Ammon's horn (tissue), 1 donor: Measurements from ENCODE around the gene CFAP119.
A peak's percentile ranks its signal among the peaks of the same experiment; 100 is the strongest.

Experiments used
- DNase-seq: peaks from one replicate; pipeline ENCODE4 v3.0.0-alpha.2; 2016; ENCODE audit warnings: low spot score

Gene CFAP119

DNA sequence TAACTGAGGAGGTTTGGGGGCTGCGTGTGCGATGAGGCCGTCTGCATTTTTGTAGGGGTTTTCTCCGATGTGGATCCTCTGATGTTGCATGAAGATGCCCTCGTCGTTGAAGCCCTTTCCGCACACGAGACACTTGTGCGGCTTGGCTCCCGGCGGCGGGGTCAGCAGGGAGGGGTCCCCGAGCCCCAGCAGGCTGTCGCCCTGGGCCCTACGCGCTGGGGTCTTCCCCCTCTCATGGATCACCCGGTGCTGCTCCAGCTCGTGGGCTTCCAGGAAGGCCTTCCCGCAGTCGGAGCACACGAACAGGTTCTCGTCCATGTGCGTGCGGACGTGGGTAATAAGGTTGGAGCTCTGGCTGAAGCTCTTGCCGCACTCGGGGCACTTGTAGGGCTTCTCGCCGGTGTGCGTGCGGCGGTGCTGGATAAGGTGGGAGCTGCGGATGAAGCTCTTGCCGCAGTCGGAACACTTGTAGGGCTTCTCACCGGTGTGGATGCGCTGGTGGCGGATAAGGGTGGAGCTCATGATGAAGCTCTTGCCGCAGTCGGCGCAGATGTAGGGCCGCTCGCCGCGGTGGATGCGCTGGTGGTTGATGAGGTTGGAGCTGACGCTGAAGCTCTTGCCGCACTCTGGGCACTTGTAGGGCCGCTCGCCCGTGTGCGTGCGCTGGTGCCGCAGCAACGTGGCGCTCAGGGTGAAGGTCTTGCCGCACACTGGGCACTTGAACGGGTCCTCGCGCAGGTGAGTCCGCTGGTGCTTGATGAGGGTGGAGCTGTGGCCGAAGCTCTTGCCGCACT is 20.8 kb upstream of the CFAP119 start:
- DNase-seq: no peak

DNA sequence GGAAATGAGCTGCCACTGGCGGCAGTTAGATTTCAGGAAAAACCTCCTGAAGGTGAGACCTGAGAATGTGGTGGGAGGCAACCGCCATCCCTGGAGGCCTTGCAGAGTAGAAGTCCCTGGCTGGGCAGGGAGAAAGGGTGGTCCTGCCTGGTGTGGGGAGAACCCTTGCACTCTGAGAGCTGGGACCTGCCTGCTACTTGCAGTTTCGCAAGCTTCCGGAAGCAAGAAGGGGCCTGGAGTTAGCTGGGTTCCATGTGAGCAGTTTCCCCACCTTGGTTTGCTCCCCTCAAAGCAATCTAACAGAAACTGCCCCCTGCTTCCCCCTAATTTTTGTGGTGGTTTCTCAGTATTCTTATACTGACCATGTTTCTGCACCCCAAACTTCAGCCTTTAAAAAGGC is 18.7 kb upstream of the CFAP119 start:
- DNase-seq: no peak

DNA sequence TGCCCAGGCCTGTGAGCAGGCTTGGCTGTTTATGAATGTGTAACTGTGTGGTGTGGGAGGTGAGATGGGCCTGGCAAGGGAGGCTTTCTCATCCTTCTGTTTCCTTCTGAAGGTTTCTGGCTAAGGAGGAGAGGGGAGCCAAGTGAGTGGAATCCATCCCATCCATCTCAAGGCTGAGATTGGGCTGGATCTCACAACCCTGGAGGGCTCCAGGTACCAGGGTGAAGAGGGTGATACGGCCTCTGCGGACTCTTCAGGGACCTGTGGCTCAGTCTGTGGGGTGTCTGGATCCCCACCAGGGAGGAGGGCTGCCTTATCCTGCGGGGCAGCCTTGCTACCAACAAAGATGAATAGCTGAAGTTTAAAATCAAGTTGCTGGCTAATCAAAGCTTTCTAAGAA is 18.2 kb upstream of the CFAP119 start:
- no peak for DNase-seq

DNA sequence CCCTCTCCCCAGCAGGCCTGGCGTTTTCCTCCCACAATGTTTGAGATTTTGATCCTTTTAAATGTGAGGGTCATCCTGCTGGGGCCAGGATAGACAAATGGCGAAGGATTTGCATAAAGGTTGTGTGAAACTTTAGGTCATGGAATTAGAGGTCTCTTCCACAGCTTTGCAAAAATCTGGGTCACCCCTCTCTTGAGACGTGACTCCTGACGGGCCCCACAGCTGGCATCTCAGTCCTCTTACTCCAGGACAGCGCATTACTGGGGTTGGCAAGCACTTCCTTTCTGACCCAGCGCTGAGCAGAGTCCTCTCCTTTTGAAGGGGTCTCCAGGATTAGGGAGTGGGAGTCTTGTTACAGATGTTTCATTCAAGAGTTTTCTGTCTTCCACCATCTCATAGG is 17.7 kb upstream of the CFAP119 start:
- no peak for DNase-seq

DNA sequence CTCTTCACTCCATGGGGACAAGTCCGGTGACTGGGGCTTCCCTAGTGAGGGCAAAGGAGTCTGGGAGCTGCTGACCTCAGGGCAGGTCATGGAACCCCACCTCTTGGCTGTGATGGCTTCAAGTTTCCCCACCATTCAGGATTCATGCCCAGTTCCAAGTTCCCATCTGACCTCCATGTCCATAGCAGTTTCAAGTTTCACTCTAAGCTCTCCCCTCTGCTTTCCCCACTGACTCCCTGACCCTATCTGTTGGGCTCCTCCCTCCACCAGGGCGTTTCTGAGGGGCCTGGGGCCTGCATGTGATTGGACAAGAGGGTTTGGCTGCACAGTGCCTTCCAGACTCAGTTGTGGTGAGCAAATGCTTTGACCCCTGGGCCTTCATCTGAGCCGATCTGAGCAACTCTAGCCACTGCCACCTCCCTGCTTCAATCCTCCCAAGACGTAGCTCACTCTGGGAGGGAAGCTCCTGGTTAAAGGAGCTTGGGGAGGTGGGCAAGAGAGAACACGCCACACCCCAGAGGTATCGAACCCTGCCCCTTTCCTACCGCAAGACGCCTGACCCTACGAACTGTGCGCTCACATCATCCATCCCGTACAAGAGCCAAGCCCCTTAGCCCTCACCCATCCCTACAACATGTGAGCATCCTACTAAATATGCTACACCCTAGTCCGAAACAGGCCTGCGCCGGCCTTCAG is 16.8 kb upstream of the CFAP119 start:
- no peak for DNase-seq

DNA sequence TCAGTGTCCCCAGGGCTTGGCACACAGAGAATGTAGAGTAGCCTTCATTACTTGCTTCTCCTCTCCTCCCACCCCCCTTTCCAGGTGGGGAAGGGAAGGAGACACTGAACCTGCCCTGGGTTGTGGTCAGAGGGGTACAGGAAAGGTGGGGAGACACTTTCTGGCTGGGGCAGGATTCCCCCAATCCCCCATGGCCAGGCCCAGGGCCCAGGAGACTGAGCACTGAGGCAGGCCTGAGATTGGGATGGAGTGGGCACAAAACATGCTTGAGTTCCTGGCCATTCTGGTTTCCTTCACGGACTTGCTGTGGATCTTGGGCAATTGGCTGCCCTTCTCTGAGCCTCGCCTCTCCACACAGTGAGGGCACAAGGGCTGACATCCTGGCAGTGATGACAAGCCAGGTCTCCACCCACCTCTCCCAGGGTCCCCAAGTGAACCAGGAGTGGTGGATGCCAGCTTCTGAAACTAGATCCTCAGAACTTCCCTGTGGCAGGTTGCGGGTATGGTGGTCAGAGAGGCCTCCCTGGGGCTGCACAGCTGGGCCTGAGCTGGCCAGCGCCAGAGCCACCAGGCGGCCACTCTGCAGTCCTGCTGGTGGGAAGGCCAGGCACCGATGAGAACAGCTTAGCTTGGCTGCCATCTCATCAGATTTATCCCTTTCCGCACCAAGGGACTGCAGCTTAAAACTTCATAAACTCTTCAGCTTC is 15.9 kb upstream of the CFAP119 start:
- no peak for DNase-seq

DNA sequence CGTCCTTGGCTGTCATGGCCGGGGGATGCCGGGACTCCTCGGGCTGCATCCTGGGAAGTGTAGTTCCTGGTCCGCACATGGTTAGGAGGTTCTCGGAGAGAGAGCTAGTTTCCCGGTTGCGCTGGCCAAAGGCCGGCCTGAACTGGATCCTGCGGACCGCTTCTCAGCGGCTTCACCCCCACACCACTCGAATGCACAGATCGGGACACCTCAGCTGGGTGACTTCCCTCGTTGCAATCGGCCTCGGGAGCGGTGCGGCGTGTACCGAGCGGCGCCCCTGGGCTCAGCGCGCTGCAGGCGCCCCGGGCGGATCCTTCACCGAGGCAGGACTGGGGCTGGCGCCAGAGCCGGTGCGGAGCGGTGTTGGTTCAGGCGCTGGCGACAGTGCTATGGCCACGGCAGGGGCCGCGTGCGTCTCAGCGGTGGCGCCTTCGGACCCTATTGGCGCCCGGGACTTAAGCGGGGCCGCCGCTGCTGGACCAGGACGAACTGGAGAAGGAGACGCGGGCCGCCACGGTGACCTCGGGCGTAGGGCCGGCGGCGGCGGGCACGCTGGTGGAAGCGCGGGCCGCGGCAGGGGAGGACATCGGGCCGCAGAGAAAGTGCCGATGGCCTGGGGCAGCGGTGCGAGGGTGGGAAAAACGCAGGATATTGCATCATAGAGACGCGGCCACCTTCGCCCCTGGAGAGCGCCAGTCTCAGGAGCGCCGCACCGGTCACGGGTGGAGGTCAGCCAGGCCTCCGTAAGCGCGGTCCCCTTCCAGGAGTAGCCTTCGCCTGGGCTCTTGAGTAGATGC is 13.7 kb upstream of the CFAP119 start:
- DNase-seq: peak; percentile 90

DNA sequence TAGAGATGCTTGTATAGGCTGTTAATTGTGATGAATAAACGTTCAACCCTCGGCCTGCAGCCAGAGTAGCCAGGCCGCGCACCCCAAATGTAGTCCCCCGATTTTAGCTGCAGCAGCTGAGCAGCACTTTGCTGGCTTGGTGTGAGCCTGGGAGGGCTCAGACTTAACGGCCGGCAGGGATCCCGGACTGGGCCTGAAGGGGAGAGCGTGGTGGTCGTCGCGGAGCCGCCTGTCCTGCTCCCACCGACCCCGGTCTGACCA is 13.2 kb upstream of the CFAP119 start:
- no peak for DNase-seq

DNA sequence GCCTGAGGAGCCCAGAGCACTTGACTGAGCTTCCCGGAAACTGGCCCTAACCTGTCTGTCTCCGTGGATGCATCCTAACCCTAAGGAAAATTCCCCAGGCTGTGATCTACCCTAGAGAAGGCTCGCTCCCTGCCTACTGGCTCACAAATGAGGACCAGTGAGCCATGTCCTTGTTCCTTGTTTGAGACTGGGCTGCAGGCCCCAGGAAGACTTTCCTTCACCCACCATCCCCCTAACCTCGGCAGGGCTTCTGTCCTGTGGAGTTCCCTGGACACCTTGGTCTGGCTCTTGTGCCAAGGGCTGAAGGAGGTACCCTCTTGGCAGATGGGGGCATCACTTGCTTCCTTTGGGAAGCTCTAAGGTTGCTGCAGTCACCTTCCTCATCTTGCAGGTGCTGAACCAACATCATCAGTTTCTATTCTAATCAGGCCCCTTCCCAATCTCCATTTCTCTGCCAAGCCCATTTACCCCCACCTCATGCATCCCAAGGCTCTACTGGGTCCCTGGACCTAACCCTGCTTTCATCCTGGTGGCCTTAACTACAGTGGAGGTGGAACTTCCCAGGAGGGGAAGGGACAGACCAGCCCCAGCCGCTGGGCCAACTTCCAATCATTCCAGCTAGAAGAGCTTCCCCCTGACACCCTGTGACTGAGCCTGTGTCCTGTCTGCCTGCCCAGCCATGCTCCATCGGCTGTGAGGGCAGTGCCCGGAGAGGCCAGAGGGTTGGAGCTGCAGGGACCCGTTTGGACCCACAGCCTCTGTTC is 12.7 kb upstream of the CFAP119 start:
- no peak for DNase-seq

DNA sequence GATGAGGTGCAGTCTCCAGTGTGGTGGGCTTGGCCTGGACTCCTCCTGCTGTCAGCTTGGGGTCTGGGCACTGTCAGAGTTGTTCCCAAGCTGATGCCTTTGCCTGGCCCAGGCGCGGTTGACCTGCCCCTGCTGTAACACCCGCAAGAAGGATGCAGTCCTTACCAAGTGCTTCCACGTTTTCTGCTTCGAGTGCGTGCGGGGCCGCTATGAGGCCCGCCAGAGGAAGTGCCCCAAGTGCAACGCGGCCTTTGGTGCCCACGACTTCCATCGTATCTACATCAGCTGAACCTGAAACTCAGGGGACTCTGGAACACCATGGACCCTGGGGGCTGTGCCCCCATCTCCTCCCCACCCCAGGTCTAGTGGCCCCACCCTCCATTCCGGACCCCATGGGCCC is 12.0 kb upstream of the CFAP119 start:
- DNase-seq: no peak

DNA sequence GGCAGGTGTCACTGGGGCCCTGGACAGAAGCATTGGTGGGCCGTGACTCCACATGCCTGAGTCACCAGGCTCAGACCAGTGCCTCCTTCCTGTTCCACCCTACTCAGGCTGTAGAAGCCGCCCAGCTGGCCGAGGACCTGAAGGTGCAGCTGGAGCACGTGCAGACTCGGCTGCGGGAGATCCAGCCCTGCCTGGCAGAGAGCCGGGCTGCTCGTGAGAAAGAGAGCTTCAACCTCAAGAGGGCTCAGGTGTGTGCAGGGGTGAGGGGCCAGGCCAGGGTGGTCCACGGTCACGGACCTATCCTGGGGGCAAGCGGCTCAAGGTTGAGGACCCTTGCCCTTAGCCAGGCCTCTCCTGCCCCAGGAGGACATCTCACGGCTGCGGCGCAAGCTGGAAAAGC is 9.9 kb upstream of the CFAP119 start:
- DNase-seq: no peak

DNA sequence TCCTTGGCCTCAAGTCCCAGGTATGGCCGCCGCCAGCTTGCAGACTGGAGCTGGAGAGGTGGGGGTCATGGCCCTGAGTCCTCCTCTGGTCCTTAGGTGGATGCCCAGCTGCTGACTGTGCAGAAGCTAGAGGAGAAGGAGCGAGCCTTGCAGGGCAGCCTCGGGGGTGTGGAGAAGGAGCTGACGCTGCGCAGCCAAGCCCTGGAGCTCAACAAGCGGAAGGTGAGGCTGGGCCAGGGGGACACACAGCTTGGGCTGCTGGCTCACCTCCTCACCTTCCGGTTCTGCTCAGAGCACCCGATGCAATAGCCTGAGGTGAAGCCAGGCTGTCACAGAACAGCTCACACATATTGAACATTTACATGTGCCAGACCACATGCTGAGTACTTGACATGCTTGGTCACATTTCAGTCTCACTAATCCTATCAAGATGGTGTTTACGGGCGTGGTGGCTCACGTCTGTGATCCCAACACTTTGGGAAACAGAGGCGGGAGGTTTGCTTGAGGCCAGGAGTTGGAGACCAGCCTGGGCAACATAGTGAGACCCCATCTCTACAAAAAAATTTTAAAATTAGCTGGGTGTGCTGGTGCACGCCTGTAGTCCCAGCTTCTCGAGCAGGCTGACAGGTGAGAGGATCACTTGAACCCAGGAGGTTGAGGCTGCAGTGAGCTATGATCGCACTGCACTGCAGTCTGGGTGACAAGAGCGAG is 7.7 kb upstream of the CFAP119 start:
- DNase-seq: no peak

DNA sequence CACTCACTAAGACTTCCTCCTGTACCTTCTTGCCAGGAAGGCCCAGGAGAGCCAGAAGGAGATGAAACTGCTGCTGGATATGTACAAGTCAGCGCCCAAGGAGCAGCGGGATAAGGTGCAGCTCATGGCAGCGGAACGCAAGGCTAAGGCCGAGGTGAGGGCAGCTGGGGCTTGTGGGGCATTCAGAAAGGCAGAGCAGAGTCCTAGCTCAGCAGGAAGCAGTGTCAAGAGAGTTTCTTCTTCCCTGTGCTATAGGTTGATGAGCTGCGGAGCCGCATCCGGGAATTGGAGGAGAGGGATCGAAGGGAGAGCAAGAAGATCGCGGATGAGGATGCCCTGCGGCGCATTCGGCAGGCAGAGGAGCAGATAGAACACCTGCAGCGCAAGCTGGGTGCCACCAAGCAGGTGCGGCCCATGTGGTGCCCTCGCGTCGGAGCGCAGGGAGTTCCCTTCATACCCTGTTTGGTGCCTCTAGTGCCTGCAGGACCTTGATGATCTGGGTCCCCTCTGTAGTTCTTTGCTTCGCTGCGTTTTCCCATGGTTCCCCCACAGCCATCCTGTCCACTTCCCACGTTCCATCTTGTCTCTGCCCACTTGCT is 6.8 kb upstream of the CFAP119 start:
- no peak for DNase-seq

DNA sequence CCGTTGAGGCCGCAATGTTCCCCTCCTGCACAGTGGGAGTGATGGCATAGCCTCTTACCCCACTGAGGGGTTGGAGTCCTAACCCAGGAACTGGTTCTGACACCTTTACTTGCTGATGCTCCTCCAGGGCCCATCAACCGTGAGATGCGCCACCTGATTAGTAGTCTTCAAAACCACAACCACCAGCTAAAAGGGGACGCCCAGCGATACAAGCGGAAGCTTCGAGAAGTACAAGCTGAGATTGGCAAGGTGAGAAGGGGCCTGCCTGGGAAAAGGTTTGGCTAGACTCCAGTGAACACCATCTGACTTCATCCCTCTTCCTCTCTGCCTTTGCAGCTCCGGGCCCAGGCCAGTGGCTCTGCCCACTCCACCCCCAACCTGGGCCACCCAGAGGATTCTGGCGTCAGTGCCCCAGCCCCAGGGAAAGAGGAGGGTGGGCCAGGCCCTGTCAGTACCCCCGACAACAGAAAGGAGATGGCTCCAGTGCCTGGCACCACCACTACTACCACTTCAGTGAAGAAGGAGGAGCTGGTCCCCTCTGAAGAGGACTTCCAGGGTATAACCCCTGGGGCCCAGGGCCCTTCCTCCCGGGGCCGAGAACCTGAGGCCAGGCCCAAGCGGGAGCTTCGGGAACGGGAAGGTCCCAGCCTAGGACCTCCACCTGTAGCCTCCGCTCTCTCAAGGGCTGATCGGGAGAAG is 6.1 kb upstream of the CFAP119 start:
- DNase-seq: no peak

DNA sequence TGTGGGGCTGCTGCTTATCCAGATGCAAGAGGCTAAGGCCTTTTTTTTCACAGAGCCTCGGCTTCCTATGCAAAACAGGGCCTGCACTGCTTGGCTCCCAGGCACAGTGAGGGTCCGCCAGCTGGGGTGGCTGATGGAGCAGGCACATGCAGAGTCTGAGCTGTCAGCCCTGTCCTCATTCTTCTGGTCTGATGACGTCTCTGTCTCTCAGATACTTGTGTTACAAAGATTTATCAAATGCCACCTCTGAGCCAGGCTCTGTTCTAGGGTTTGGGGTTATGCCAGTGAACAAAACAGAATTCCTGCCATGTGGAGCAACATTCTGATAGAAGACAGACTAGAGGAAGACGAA is 5.0 kb upstream of the CFAP119 start:
- no peak for DNase-seq

DNA sequence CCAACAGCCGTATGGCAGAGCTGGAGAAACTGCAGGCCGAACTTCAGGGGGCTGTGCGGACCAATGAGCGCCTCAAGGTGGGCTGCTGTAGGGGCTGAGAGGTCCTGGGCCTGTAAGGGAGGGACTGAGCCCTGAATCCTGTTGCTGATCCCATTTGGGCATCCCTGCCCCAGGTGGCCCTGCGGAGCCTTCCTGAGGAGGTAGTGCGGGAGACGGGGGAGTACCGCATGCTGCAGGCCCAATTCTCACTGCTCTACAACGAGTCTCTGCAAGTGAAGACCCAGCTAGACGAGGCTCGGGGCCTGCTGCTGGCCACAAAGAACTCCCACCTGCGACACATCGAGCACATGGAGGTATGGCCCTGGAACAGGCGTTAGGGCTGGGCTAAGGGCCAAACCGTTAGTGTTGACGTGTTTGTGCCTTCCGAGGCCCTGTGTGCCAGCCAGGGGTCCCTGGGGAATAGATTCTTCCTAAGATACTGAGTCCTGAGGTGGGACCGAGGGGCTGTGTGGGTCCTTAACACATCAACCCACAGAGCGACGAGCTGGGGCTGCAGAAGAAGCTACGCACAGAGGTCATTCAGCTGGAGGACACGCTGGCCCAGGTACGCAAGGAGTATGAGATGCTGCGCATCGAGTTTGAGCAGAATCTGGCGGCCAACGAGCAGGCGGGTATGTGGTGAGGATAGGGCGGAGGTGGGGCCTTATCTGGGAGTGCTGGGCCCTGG is 4.5 kb upstream of the CFAP119 start:
- no peak for DNase-seq

DNA sequence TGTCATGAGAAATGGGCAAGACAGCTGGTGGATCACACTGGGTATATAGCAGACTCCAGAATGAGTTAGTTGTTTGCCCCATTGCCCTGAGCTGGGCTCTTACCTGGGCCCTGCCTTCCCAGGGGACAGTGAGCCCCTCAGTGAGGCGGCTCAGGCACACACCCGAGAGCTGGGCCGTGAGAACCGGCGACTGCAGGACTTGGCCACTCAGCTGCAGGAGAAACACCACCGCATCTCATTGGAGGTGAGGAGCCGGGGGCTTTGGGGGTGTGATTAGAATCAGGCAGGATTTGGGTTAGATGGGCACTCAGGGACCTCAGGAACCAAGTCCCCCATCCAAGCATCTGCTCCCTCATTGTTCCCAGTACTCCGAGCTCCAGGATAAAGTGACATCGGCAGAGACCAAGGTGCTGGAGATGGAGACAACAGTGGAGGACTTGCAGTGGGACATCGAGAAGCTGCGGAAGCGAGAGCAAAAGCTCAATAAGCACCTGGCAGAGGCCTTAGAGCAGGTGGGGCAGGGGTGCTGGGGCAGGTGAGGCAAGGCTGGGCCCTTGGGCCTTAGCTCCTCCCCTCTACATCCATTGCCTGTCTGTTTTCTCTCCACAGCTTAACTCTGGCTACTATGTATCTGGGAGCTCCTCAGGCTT is 3.1 kb upstream of the CFAP119 start:
- no peak for DNase-seq

DNA sequence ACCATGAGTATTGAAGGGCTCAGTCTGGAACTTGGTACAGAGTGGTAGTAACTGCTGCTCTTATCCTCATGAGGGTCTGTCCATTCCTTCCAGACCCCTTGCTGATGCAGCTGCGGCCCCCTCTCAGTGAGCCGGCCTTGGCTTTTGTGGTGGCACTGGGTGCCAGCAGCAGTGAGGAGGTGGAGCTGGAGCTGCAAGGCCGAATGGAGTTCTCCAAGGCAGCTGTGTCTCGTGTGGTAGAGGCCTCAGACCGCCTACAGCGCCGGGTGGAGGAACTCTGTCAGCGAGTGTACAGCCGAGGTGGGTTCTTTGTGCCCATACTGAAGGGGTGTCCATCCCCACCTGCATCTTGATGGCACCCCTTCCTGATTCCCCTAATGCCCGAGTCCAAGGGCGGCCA is 2.2 kb upstream of the CFAP119 start:
- DNase-seq: no peak
